ENCODE data around the gene PHF23.

PHF23 gene

GRCh38 chr17:7211491-7212273 is 27.6 kb downstream of the PHF23 start:
- Histone ChIP-seq H3K4me3 (ENCODE audit: low read length) (peak overlapping the region; percentile 25; the same call in 1 of the 2 replicates), H3K4me1 (ENCODE audit: control insufficient read depth, insufficient read depth, low read length) (peaks cover 13% of the 10 kb centered on the region), H3K36me3 (ENCODE audit: control insufficient read depth, insufficient read depth, low read length) (no peaks in the 10 kb centered on the region), H3K27me3 (ENCODE audit: control insufficient read depth, insufficient read depth, low read length) (no peaks in the 10 kb centered on the region), H3K27ac (ENCODE audit: low read length) (no peak overlapping the region), H3K9me3 (ENCODE audit: control insufficient read depth, insufficient read depth, low read length) (no peaks in the 10 kb centered on the region)
- WGBS (ENCODE audit: insufficient coverage, insufficient read length), result no CpG with 5 or more reads among the region's 37 CpGs
- no peak for DNase-seq (ENCODE audit: low read depth, low spot score)

GRCh38 chr17:7208754-7209460 is 30.4 kb downstream of the PHF23 start:
- 0 out of 2 replicates have a peak, but pooled peaks cover 1% of the 10 kb centered on the region for H3K36me3 ChIP-seq (ENCODE audit: control insufficient read depth, insufficient read depth, low read length)
- no CpG with 5 or more reads among the region's 9 CpGs for WGBS (ENCODE audit: insufficient coverage, insufficient read length)
- no peaks in the 10 kb centered on the region for H3K9me3 ChIP-seq (ENCODE audit: control insufficient read depth, insufficient read depth, low read length)
- H3K27me3 ChIP-seq (ENCODE audit: control insufficient read depth, insufficient read depth, low read length), result no peaks in the 10 kb centered on the region
- H3K27ac ChIP-seq (ENCODE audit: low read length), result no peak overlapping the region
- no peak for DNase-seq (ENCODE audit: low read depth, low spot score)
- H3K4me3 ChIP-seq (ENCODE audit: low read length), result no peak overlapping the region
- peaks cover 17% of the 10 kb centered on the region for H3K4me1 ChIP-seq (ENCODE audit: control insufficient read depth, insufficient read depth, low read length)

GRCh38 chr17:7208027-7208571 is 31.2 kb downstream of the PHF23 start:
- Histone ChIP-seq H3K9me3 (ENCODE audit: control insufficient read depth, insufficient read depth, low read length) (no peaks in the 10 kb centered on the region), H3K27ac (ENCODE audit: low read length) (no peak overlapping the region), H3K4me3 (ENCODE audit: low read length) (peak overlapping the region; percentile 14; the same call in 1 of the 2 replicates), H3K36me3 (ENCODE audit: control insufficient read depth, insufficient read depth, low read length) (peaks cover 8% of the 10 kb centered on the region; the same call in 1 of the 2 replicates), H3K27me3 (ENCODE audit: control insufficient read depth, insufficient read depth, low read length) (no peaks in the 10 kb centered on the region), H3K4me1 (ENCODE audit: control insufficient read depth, insufficient read depth, low read length) (peaks cover 17% of the 10 kb centered on the region)
- DNase-seq (ENCODE audit: low read depth, low spot score), result no peak
- WGBS (ENCODE audit: insufficient coverage, insufficient read length), result no CpG with 5 or more reads among the region's 21 CpGs

GRCh38 chr17:7207120-7208001 is 31.9 kb downstream of the PHF23 start:
- no peak overlapping the region; the same call in 1 of the 2 replicates for H3K4me3 ChIP-seq (ENCODE audit: low read length)
- peaks cover 14% of the 10 kb centered on the region; the same call in 1 of the 2 replicates for H3K36me3 ChIP-seq (ENCODE audit: control insufficient read depth, insufficient read depth, low read length)
- WGBS (ENCODE audit: insufficient coverage, insufficient read length), result no CpG with 5 or more reads among the region's 24 CpGs
- H3K4me1 ChIP-seq (ENCODE audit: control insufficient read depth, insufficient read depth, low read length), result peaks cover 17% of the 10 kb centered on the region
- H3K27ac ChIP-seq (ENCODE audit: low read length), result no peak overlapping the region
- H3K9me3 ChIP-seq (ENCODE audit: control insufficient read depth, insufficient read depth, low read length), result no peaks in the 10 kb centered on the region
- no peak for DNase-seq (ENCODE audit: low read depth, low spot score)
- H3K27me3 ChIP-seq (ENCODE audit: control insufficient read depth, insufficient read depth, low read length), result no peaks in the 10 kb centered on the region

GRCh38 chr17:7205561-7205960 is 33.7 kb downstream of the PHF23 start:
- no peak for DNase-seq (ENCODE audit: low read depth, low spot score)
- H3K4me3 ChIP-seq (ENCODE audit: low read length), result peak overlapping the region; percentile 49; the same call in 1 of the 2 replicates
- no peaks in the 10 kb centered on the region for H3K27me3 ChIP-seq (ENCODE audit: control insufficient read depth, insufficient read depth, low read length)
- H3K36me3 ChIP-seq (ENCODE audit: control insufficient read depth, insufficient read depth, low read length), result peaks cover 14% of the 10 kb centered on the region; the same call in 1 of the 2 replicates
- H3K9me3 ChIP-seq (ENCODE audit: control insufficient read depth, insufficient read depth, low read length), result no peaks in the 10 kb centered on the region
- no peak overlapping the region for H3K27ac ChIP-seq (ENCODE audit: low read length)
- H3K4me1 ChIP-seq (ENCODE audit: control insufficient read depth, insufficient read depth, low read length), result peaks cover 17% of the 10 kb centered on the region
- WGBS (ENCODE audit: insufficient coverage, insufficient read length), result 100% methylated on average over 1 of the region's 15 CpGs

GRCh38 chr17:7204828-7205461 is 34.3 kb downstream of the PHF23 start:
- peaks cover 14% of the 10 kb centered on the region; the same call in 1 of the 2 replicates for H3K36me3 ChIP-seq (ENCODE audit: control insufficient read depth, insufficient read depth, low read length)
- WGBS (ENCODE audit: insufficient coverage, insufficient read length), result no CpG with 5 or more reads among the region's 34 CpGs
- H3K9me3 ChIP-seq (ENCODE audit: control insufficient read depth, insufficient read depth, low read length), result no peaks in the 10 kb centered on the region
- peak overlapping the region; percentile 49; the same call in 1 of the 2 replicates for H3K4me3 ChIP-seq (ENCODE audit: low read length)
- H3K4me1 ChIP-seq (ENCODE audit: control insufficient read depth, insufficient read depth, low read length), result peaks cover 17% of the 10 kb centered on the region
- no peak overlapping the region for H3K27ac ChIP-seq (ENCODE audit: low read length)
- no peaks in the 10 kb centered on the region for H3K27me3 ChIP-seq (ENCODE audit: control insufficient read depth, insufficient read depth, low read length)
- peak; percentile 89 for DNase-seq (ENCODE audit: low read depth, low spot score)

- H3K27me3 ChIP-seq (ENCODE audit: control insufficient read depth, insufficient read depth, low read length), result no peaks in the 10 kb centered on the region
- no peak overlapping the region for H3K27ac ChIP-seq (ENCODE audit: low read length)
- peaks cover 17% of the 10 kb centered on the region for H3K4me1 ChIP-seq (ENCODE audit: control insufficient read depth, insufficient read depth, low read length)
- H3K9me3 ChIP-seq (ENCODE audit: control insufficient read depth, insufficient read depth, low read length), result no peaks in the 10 kb centered on the region
- WGBS (ENCODE audit: insufficient coverage, insufficient read length), result no CpG with 5 or more reads among the region's 15 CpGs
- no peak for DNase-seq (ENCODE audit: low read depth, low spot score)
- H3K36me3 ChIP-seq (ENCODE audit: control insufficient read depth, insufficient read depth, low read length), result peaks cover 14% of the 10 kb centered on the region; the same call in 1 of the 2 replicates
- no peak overlapping the region; the same call in 1 of the 2 replicates for H3K4me3 ChIP-seq (ENCODE audit: low read length)
These were observed 34.9 kb downstream of the PHF23 start for GRCh38 chr17:7204336-7204735.

- no peak overlapping the region for H3K4me3 ChIP-seq (ENCODE audit: low read length)
- H3K4me1 ChIP-seq (ENCODE audit: control insufficient read depth, insufficient read depth, low read length), result peaks cover 9% of the 10 kb centered on the region
- no peak overlapping the region for H3K27ac ChIP-seq (ENCODE audit: low read length)
- no peaks in the 10 kb centered on the region for H3K9me3 ChIP-seq (ENCODE audit: control insufficient read depth, insufficient read depth, low read length)
- H3K36me3 ChIP-seq (ENCODE audit: control insufficient read depth, insufficient read depth, low read length), result peaks cover 14% of the 10 kb centered on the region; the same call in 1 of the 2 replicates
- WGBS (ENCODE audit: insufficient coverage, insufficient read length), result no CpG with 5 or more reads among the region's 16 CpGs
- no peaks in the 10 kb centered on the region for H3K27me3 ChIP-seq (ENCODE audit: control insufficient read depth, insufficient read depth, low read length)
- no peak for DNase-seq (ENCODE audit: low read depth, low spot score)
These were observed 35.9 kb downstream of the PHF23 start for GRCh38 chr17:7203391-7203790.

GRCh38 chr17:7196651-7197401 is 42.4 kb downstream of the PHF23 start:
- Histone ChIP-seq H3K4me1 (ENCODE audit: control insufficient read depth, insufficient read depth, low read length) (no peaks in the 10 kb centered on the region; the same call in 1 of the 2 replicates), H3K27me3 (ENCODE audit: control insufficient read depth, insufficient read depth, low read length) (no peaks in the 10 kb centered on the region), H3K27ac (ENCODE audit: low read length) (no peak overlapping the region), H3K9me3 (ENCODE audit: control insufficient read depth, insufficient read depth, low read length) (no peaks in the 10 kb centered on the region), H3K4me3 (ENCODE audit: low read length) (no peak overlapping the region), H3K36me3 (ENCODE audit: control insufficient read depth, insufficient read depth, low read length) (peaks cover 32% of the 10 kb centered on the region)
- no CpG with 5 or more reads among the region's 22 CpGs for WGBS (ENCODE audit: insufficient coverage, insufficient read length)
- DNase-seq (ENCODE audit: low read depth, low spot score), result no peak
